HuH-7 (cell line): ENCODE measurements around the gene AP1M1.

Source experiments
- DNase-seq: peaks from one replicate; pipeline ENCODE4 v3.0.0; 2011; ENCODE audit warnings: low spot score

AP1M1 gene

DNA sequence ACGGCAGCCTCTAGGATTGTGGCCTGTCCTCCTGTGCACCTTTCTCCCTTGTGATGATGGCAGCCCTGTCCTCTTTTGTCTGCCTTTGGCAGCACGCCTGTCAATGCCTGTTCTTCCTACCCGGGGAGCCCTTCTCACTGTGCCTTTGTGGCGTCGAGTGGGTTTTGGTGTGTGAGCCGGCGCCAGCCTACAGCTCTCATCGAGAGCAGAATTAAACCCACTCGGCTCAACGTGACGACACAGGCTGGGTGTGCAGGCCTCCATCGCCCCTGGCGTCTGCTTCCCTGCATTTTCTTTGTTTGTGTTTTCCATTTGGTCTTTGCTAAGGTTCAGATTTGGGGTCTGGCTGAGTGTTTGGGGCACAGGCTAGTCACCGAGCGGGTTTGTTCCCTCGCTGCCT is 34.4 kb downstream of the AP1M1 start:
- DNase-seq = no peak

DNA sequence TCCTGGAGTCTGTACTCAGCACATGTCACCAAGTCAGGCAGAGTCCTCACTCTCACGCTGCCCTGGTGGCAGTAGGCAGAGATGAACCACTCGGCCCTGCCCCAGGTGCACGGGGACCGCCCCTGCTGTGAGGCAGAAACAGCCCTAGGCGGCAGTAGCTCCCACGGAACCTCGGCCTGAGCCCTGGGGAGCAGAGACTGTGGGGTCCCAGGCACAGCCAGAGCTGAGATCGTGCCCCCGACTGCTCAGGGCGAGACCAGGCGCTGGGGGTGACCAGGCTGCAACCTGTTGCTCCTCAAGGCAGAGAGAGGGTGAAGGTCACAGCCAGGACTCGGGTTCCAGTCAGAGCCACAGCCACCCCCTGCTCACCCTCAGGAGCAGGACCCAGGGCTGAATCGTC is 34.9 kb downstream of the AP1M1 start:
- DNase-seq = no peak

DNA sequence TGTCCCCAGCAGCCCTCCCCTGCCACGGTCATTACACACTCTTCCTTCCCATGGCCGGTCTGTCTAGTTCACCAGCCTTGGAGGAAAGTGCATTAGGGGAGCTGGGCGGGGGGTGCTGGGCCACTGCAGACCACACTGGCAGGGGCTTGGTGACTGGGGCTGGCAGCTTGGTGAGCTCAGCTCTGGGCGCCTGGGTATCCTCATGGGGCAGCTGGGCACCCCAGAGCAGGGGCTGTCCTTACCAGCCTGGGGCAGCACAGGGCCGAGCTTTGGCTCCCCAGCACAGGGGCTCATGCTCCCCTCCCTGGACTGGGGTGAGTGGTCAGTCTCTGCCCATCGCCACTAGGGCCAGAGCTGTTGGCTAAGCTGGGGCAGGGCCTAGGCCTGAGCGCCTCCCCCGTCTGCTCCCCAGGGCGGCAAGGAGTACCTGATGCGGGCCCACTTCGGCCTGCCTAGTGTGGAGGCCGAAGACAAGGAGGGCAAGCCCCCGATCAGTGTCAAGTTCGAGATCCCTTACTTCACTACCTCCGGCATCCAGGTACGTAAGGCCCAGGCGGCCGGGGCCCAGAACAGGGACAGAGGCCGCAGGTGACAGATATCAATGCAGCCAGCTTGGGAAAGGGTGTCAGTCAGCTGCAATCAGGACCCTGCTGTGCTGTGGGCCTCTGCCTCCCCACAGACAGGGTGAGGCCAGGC is 35.5 kb downstream of the AP1M1 start:
- DNase-seq = no peak

DNA sequence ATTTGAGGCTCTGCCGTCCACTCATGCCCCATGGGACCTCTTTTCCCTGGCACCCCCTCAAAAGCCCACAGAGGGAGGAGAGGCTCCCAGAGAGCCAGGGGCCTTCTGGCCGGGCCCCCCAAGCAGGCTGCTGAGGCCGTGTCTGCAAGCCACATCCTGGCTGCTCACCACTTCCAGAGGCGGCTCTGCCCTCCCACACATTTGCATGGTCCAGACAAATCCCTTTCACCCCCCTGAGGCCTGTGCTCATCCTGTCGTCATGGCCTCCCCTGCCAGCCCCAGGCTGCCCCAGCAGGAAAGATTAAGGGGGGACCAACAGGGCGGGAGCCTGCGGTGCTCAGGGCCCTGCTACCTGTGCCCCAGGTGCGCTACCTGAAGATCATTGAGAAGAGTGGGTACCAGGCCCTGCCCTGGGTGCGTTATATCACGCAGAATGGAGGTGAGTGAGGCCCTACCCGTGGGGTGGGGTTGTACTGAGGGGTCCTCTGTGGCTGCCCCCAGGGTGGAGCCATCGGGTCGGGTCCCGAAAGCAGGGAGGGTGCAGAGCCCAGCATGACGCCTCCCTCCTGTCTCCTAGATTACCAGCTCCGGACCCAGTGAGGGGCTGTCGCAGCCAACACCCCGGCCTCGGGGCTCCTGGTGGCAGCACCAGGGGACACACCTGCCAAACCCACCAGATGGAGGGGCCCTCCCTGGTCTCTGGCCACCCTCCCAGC is 36.3 kb downstream of the AP1M1 start:
- DNase-seq = no peak

DNA sequence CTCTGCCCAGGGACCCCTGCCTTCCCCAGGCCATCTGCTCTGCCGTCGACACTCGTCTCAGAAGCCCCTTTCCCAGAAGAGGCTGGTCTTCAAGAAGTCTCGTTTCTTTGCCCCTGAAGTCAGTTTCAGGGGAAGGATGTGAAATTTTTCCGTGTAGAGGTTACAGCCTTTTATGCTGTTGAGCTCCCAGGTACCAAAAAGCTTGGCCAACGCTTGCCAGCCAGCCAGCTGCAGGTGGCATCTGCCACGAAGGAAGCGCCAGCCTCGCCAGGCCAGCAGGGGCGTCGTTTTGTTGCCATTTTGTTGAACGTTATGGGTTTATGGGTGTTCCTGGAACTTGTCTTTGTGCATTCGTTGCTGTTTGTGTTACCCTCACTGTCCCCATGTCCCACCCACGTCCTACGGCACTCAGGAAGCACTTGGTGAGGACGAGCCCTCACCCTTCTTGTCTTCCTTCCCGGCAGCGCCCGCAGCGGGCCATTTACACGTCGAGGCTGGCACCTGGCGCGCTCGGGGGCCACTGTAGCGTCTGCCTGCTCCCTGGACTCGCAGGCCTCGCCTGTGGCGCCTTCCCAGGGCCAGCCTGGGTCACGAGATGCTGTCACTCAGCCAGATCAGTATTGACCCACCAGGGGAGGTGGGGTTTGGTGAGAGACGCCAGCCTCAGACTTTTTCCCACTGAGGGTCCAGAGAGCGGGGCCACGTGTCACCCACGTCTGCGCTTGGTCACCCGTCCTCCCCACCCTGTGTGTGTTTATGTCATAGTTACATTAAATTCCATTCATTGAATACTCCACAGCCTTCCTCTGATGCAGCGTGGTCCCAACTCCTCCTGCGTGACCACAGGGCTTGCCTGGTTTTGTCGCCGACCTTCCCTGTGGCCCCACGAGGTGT is 37.1 kb downstream of the AP1M1 start:
- DNase-seq = no peak

DNA sequence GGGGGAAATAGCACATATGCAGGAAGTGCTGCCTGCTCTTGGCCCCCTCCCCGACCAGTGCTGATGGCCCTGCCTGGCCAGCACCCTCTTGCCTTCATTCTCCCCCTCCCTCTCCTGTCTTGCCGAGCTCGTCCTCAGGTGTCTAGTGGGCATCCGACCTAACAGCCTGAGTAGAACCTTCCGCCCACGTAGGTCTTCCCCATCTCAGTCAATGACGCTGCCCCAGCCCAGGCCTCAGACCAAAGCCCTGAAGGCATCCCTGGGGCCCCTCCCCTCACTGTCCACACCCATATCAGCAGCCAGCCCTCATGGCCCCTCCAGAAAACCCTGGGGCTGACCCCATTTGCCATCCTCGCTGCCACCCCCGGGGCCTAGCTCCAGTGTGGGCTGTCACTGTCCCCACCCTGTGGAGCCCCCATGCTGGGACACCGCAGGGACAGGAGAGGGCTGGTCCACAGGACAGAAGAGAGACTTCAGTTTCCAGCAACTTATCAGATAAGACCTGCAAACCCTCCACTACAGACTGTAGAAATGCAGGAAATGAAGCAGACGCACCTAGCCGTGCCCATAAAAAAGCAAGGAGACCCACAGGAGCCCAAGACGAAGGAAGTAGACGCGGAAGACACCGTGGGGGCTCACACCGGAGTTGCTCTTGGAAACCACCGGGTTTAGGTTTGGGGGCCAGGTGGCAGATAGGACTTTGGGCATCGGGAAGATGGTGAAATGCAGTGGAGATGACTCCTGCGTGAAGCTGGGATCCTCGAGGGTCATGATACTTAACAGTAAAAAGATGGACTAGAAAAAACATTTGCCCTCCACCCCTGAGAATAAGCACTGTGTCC is 38.3 kb downstream of the AP1M1 start:
- no peak for DNase-seq

DNA sequence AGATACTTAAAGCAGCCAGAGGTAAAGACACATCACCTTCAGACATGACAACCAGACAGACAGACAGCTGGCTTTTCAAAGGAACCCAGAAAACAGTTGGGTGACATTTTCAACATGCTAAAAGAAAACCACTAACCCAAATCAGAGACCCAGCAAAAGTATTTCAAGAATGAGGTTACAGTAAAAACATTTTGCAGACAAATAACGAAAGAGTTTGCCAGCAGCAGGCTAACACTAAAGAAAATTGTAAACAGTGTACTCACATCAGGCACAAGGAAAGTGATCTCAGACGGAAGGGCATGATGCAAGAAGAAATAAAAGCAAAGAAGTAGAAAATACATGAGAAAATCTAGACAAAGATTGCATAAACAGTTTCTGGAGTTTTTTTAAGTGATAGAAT is 46.4 kb downstream of the AP1M1 start:
- DNase-seq = no peak

DNA sequence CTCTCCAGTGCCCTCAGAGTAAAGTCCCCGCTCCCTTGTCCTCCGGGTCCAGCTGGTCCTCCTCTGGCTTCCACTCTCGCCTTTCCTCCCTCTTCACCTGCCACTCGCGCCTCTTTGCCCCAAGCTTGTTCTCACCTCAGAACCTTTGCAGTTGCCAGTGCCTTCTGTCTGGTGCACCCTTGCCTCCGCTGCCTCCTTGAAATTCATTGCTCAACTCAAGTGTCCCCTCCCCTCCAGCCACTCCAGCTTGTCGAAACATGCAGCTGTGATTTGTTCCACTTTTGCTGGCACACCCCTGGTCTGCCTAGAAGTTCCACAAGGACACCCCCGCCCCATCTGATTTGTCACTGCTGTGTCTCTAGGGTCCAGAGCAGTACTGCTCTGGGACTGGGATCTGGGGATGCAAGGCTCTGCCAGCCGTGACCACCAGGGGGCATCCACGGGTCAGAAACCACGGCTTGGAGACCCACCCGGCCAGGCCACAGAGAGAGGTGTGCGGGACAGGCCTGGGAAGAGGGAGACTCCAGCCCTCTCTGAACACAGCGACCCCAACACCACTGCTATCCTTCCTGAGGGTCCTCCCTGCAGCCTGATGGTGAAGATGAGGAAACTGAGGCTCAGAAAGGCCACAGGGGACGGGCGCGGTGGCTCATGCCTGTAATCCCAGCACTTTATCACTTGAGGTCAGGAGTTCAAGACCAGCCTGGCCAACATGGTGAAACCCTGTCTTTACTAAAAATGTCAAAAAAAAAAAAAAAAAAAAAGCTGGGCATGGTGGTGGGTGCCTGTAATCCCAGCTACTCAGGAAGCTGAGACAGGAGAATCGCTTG is 49.9 kb downstream of the AP1M1 start:
- DNase-seq = peak; percentile 94

DNA sequence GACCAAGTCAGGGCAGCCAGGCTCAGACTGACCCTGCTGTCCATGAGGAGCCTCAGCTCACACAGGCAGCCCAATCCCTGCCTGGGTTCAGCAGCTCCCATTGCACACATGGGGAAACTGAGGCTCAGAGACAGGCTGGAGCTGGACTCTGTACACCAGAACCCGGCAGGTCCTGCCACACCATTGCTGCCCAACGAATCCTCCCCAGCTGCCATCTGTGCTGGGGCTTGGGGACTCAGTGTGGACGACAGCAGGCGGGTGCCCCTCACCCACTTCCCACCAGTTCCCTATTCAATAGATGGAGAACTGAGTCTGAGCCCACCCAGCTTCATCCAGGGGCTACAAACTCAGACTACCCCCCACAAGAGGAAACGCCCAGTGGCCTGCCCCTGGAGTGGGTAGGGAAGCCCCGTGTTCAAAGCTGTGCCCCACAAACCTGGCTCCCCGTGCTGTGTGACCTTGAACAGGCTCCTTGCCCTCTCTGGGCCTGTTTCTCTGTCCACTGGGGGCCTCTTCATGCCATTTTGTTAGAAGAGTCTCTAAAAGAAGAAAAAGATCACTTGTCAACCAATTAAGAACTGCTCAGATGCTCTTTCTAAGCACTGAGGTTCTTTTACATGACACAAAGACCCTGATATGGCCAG is 50.8 kb downstream of the AP1M1 start:
- DNase-seq = no peak

DNA sequence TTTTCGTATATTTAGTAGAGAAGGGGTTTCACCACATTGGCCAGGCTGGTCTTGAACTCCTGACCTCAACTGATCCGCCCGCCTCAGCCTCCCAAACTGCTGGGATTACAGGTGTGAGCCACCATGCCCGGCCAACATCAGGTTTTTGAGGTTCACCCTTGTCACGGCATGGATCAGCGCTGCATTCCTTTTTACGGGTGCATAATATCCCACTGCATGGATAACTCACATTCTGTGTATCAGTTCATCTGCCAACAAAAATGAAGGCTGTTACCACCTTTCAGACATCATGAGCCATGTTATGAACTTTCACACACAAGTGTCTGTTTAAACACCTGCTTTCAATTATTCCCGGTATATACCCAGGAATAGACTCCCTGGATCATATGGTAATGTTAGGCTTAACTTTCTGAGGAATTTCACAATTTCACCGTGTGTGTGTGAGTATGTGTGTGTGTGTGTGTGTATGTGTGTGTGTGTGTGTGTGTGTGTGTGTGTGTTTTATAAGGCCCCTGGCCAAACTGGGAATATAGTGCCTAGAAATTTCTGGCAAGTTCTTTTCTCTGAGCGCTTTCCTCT is 52.2 kb downstream of the AP1M1 start:
- DNase-seq = no peak

DNA sequence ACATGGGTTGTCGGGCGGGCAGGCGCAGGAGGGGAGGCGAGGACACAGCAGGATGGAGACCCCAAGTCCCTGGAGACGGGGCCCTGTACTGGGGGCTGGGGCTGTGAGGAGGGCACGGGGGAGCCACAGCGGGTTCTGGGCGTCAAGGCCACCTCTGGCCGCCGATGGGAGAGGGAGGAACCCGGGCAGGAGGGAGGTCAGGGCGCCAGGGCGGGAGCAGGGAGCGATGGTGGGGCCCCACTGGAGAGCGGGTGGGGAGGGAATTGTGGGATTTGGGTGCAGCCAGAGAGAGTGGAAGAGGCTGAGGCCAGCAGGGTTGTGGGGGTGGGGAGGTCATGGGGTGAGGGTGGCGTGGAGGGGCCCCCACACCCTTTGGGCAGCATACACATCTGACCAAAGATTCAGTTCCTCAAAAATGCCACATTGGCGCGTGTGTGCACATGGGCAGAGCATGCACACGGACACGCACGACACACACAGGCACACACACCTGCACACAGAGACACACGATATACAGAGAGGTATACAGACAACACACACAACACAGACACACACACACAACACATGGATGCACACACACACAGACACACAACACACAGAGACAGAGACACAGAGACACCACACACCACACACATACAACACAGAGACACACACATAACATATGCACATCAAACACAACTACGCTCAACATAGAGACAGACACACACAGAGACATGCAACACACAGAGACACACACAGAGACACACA is 54.9 kb downstream of the AP1M1 start:
- DNase-seq = no peak

DNA sequence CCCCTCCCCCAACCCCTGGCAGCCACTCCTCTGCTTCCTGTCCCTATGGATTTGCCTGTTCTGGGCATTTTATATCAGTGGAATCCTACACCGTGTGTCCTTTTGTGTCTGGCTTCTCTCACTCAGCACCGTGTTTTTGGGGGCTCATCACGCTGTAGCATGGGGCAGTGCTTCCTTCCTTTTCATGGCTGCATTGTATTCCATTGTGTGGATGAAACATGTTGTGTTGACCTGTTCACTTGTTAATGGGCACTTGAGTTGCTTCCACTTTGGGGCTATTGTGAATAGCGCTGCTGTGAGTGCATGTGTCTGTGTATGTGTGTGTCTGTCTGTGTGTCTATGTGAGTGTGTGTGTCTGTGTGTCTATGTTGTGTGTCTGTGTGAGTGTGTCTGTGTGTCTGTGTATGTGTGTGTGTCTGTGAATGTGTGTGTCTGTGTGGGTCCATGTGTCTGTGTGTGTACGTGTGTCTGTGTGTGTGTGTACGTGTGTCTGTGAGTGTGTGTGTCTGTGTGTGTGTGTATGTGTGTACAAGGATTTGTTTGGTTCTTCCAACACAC is 57.2 kb downstream of the AP1M1 start:
- DNase-seq = no peak

DNA sequence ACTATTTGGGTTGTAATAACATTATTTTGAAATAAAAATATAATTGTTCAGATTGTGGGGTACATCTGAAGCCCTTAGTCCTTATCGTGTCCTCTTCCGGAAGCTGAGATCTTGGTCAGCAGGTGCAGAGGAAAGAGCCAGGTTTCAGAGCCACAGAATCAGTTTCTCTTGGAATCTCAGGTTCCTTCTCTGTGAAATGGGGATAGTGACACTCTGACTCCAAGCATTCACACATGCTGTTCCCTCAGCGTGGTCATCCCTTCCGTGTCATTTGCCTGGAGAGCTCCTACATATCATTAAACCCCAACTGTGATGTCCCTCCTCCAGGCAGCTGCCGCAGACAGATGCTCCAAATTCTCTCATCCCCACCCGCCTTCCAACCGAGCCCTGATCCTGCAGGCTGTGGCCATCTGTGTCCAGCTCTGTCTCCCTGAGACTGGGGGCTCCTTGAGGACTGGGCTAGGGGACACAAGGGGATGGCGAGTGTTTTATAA is 59.8 kb downstream of the AP1M1 start:
- no peak for DNase-seq

DNA sequence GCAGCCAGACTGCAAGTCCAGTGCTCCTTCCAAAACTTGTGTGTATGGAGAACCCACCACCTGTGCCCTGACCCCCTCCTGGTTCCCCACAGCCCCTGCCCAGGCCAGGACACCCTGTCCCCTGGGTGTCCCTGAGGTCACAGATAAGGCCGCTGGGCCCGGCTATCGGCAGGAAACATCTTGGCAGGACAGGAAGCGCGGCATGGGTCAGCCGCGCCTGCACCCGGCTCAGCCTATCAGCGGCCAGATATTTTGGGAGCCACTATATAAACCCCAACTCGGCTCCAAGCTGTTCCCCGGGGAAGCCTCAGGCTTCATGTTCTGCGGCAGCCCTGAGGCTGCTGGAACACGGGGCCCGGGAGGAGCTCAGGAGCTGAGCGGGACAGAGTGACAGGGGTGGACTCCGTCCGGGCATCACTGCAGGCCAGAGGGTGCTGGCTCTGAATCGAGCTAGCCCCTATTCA is 60.8 kb downstream of the AP1M1 start:
- no peak for DNase-seq

DNA sequence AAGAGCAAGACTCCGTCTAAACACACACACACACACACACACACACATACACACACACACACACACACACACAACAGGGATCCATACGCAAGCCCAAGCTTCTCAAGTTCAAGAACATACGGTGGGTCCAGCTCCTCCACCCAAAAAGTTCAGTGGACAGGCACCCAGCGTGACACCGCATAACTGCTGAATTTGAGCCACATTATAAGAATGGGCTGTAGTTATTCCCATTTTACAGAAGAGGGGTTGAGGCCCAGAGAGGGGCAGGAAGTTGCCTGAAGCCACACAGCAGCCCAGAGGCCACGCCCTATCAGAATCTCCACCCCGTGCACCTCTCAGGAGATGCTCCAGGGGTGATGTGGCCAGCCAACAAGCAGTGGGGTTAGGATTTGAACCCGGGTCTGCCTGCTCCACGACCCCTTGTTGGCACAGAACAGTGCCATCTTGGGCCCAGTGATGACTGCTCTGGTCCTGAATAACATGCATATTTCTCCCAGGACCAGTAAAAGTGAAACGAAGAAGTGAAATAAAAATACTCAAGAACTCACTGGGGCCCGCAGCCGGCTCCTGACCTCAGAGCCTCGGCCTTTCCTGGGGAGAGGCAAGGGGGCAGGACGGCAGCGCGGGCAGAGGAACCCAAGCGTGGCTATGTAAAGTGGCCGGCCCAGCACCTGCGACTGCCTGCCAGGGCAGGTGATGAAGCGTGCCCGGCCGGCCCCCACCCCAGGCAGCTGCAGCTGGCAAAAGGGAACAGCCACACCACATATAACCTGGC is 61.9 kb downstream of the AP1M1 start:
- DNase-seq = no peak

DNA sequence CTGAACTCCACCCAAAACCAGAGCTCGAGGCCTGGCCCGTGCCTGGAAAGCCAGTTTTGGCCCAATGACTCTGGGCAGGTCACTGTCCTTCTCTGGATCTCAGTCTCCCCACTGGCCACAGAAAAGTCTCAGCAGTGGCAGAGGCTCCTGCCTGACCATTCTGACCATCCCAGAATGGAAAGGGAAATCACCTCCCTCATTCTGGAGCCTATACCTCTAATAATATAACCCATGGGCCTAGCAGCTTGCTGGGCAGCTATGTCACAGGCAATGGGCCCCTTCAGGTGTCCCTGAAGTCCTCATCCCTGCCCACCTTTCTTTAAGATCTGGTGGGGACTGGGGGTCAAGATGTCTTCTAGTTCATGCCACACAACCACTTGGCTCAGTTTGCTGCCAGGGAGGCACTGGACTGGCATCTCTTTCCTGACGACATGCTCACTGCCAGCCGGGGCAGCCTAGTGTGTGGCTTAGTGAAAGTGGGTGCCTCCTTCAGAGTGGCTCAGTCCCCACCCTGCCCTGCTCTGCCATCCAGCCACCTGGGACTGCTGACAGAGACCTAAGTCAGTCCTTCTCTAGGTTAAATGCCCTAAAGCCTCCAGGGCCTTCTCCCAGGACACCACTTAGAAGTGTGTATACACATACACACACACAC is 62.6 kb downstream of the AP1M1 start:
- no peak for DNase-seq

DNA sequence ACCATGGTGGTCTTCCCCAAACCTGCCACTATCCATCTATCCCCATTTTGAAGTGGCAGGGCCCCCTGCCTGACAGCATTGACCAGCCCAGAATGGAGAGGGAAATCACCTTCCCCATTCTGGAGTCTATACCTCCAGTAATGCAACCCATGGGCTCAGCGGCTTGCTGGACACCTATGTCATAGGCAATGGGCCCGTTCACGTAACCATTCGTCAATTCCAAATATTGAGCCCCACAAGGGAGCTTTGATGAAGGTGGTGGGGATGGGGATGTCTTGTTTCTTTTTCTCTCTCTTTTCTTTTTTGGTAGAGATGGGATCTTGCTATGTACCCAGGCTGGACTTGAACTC is 63.1 kb downstream of the AP1M1 start:
- no peak for DNase-seq
